ENCODE results near the gene IL22RA1. TPM values are rescaled to one million over a fixed set of nuclear protein-coding genes. Genes with fewer than 3 reads are reported as not detected.

The IL22RA1 gene
- total RNA-seq, 1 donor from 2014 or later: not detected

DNA sequence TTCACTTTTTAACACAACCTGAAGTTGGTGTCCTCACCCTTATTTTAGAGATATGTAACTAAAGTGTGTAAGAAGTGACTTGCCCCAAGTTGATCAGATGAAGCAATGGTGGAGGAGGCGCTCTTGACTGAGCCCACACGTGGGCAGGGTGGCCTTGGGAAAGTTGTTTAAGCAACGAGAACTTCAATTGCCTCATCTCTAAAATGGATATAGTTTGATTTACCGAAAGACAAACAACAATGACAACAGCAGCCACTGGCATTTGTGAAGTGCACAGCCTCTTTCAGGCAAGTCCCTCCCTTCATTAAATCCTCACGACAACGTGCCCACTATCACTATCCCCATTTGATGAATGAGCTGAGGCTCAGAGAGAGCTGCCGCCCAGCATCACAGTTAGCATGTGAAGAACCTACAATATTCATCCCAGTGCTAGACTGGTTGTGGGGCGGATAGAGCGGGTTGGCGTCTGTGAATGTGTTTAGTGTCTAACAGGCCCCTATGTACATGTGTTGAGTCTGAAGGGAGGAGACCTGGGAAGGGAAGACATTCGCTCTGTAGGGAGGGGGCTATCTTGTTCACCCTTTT, 3.0 kb downstream of the IL22RA1 start:
- no peaks in the 10 kb centered on the region for H3K36me3 ChIP-seq (ENCODE audit: insufficient read depth, low read length)
- no peak overlapping the region for H3K9ac ChIP-seq (ENCODE audit: low read length)
- H4K20me1 ChIP-seq (ENCODE audit: insufficient read depth, low read length): no peaks in the 10 kb centered on the region
- no peaks in the 10 kb centered on the region for H3K9me3 ChIP-seq (ENCODE audit: insufficient read depth, low read depth, low read length)
- no peak overlapping the region for H2AFZ ChIP-seq (ENCODE audit: low read depth, low read length)
- no peaks in the 10 kb centered on the region for H3K79me2 ChIP-seq (ENCODE audit: insufficient read depth, low read length)
- no peak overlapping the region for H3K4me2 ChIP-seq (ENCODE audit: low read length)
- H3K27me3 Mint-ChIP-seq (ENCODE audit: low read depth, unreplicated experiment): peaks cover 46% of the 10 kb centered on the region
- FAIRE-seq (no peak), DNase-seq (ENCODE audit: low read depth) (no peak)
- no peaks in the 10 kb centered on the region for H3K4me1 Mint-ChIP-seq (ENCODE audit: low read depth, unreplicated experiment)
- peaks cover 2% of the 10 kb centered on the region for H3K4me1 ChIP-seq (ENCODE audit: insufficient read depth, low read length)
- H3K36me3 Mint-ChIP-seq (ENCODE audit: low read depth, unreplicated experiment): no peaks in the 10 kb centered on the region
- peaks cover 3% of the 10 kb centered on the region for H3K9me3 Mint-ChIP-seq (ENCODE audit: unreplicated experiment)
- H3K27ac Mint-ChIP-seq (ENCODE audit: unreplicated experiment): no peak overlapping the region
- no peak overlapping the region for H3K27ac ChIP-seq (ENCODE audit: low read depth, low read length)
- peaks cover 10% of the 10 kb centered on the region for H3K27me3 ChIP-seq (ENCODE audit: insufficient read depth, low read length)
- no peak for TF ChIP-seq EZH2 (IDR thresholded peaks at IDR 0.05; ENCODE audit: insufficient read depth, low read length)
- TF ChIP-seq, protein P1, sequence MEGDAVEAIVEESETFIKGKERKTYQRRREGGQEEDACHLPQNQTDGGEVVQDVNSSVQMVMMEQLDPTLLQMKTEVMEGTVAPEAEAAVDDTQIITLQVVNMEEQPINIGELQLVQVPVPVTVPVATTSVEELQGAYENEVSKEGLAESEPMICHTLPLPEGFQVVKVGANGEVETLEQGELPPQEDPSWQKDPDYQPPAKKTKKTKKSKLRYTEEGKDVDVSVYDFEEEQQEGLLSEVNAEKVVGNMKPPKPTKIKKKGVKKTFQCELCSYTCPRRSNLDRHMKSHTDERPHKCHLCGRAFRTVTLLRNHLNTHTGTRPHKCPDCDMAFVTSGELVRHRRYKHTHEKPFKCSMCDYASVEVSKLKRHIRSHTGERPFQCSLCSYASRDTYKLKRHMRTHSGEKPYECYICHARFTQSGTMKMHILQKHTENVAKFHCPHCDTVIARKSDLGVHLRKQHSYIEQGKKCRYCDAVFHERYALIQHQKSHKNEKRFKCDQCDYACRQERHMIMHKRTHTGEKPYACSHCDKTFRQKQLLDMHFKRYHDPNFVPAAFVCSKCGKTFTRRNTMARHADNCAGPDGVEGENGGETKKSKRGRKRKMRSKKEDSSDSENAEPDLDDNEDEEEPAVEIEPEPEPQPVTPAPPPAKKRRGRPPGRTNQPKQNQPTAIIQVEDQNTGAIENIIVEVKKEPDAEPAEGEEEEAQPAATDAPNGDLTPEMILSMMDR (IDR thresholded peaks at IDR 0.05; ENCODE audit: insufficient read depth, low read depth, low read length): no peak
- no peak overlapping the region for H3K4me3 ChIP-seq (ENCODE audit: insufficient read depth, low read depth, low read length)
- H3K4me3 Mint-ChIP-seq (ENCODE audit: unreplicated experiment): no peak overlapping the region

DNA sequence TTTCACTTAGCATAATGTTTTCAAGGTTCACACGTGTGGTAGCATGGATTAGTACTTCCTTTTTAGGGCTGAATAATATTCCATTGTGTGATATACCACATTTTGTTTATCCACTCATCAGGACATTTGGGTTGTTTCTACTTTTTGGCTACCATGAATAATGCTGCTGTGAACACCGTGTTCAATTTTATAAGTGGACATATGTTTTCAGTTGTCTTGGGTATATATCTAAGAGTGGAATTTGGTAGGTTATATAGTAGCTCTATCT, 3.8 kb downstream of the IL22RA1 start:
- Histone ChIP-seq H3K4me2 (ENCODE audit: low read length) (no peak overlapping the region), H3K79me2 (ENCODE audit: insufficient read depth, low read length) (no peaks in the 10 kb centered on the region), H3K27me3 (ENCODE audit: insufficient read depth, low read length) (peaks cover 12% of the 10 kb centered on the region), H3K9ac (ENCODE audit: low read length) (no peak overlapping the region), H3K36me3 (ENCODE audit: insufficient read depth, low read length) (no peaks in the 10 kb centered on the region), H3K4me3 (ENCODE audit: insufficient read depth, low read depth, low read length) (no peak overlapping the region), H4K20me1 (ENCODE audit: insufficient read depth, low read length) (no peaks in the 10 kb centered on the region), H3K27ac (ENCODE audit: low read depth, low read length) (no peak overlapping the region), H3K9me3 (ENCODE audit: insufficient read depth, low read depth, low read length) (no peaks in the 10 kb centered on the region), H2AFZ (ENCODE audit: low read depth, low read length) (no peak overlapping the region), H3K4me1 (ENCODE audit: insufficient read depth, low read length) (peaks cover 2% of the 10 kb centered on the region)
- H3K4me3 Mint-ChIP-seq (ENCODE audit: unreplicated experiment): no peak overlapping the region
- H3K27ac Mint-ChIP-seq (ENCODE audit: unreplicated experiment): no peak overlapping the region
- H3K27me3 Mint-ChIP-seq (ENCODE audit: low read depth, unreplicated experiment): peaks cover 41% of the 10 kb centered on the region
- FAIRE-seq (peak; percentile 58), DNase-seq (ENCODE audit: low read depth) (no peak)
- H3K36me3 Mint-ChIP-seq (ENCODE audit: low read depth, unreplicated experiment): no peaks in the 10 kb centered on the region
- H3K9me3 Mint-ChIP-seq (ENCODE audit: unreplicated experiment): peaks cover 5% of the 10 kb centered on the region
- TF ChIP-seq, protein P1 (IDR thresholded peaks at IDR 0.05; ENCODE audit: insufficient read depth, low read depth, low read length): no peak
- no peak for TF ChIP-seq EZH2 (IDR thresholded peaks at IDR 0.05; ENCODE audit: insufficient read depth, low read length)
- no peaks in the 10 kb centered on the region for H3K4me1 Mint-ChIP-seq (ENCODE audit: low read depth, unreplicated experiment)

DNA sequence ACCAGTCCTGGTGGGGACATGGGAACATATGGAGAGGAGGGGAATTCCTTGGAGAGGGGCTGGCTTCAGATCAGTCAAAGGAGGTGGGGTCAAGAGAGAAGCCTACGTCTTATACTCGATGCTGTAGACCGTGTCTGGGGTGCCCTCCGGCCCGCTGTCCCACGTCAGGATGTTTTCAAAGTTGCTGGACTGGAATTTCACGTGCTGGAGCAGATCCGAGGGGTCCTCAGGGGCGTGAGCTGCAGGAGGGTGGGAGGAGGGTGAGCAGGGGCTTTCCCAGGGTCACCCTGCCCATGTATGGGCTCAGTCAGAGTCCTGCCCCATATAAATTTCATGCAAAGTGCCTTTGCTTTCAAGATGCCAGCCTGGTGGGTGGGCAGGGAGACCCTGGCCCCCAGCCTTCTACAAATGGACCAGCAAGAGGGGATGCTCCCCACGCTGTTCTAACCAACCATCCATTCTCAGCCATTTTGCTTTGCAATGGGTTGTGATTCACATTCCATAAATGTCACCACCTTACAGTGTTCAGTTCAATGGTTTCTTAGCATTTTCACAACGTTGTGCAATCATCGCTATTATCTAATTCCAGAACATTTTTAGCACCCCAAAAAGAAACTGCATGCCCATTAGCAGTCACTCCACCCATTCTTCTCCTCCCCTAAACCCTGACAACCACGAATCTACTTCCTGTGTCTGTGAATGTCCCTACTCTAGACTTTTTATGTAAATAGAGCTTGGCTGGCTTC, 4.3 kb downstream of the IL22RA1 start:
- TF ChIP-seq EZH2 (IDR thresholded peaks at IDR 0.05; ENCODE audit: insufficient read depth, low read length): no peak
- TF ChIP-seq, protein P1 (IDR thresholded peaks at IDR 0.05; ENCODE audit: insufficient read depth, low read depth, low read length): no peak
- peaks cover 36% of the 10 kb centered on the region for H3K27me3 Mint-ChIP-seq (ENCODE audit: low read depth, unreplicated experiment)
- Histone ChIP-seq H2AFZ (ENCODE audit: low read depth, low read length) (no peak overlapping the region), H3K9ac (ENCODE audit: low read length) (no peak overlapping the region), H3K9me3 (ENCODE audit: insufficient read depth, low read depth, low read length) (no peaks in the 10 kb centered on the region), H3K27me3 (ENCODE audit: insufficient read depth, low read length) (peaks cover 12% of the 10 kb centered on the region), H3K4me1 (ENCODE audit: insufficient read depth, low read length) (peaks cover 2% of the 10 kb centered on the region), H3K4me2 (ENCODE audit: low read length) (no peak overlapping the region), H4K20me1 (ENCODE audit: insufficient read depth, low read length) (no peaks in the 10 kb centered on the region), H3K4me3 (ENCODE audit: insufficient read depth, low read depth, low read length) (no peak overlapping the region), H3K79me2 (ENCODE audit: insufficient read depth, low read length) (no peaks in the 10 kb centered on the region), H3K36me3 (ENCODE audit: insufficient read depth, low read length) (no peaks in the 10 kb centered on the region), H3K27ac (ENCODE audit: low read depth, low read length) (no peak overlapping the region)
- H3K4me1 Mint-ChIP-seq (ENCODE audit: low read depth, unreplicated experiment): no peaks in the 10 kb centered on the region
- no peaks in the 10 kb centered on the region for H3K36me3 Mint-ChIP-seq (ENCODE audit: low read depth, unreplicated experiment)
- peaks cover 7% of the 10 kb centered on the region for H3K9me3 Mint-ChIP-seq (ENCODE audit: unreplicated experiment)
- no peak for FAIRE-seq
- no peak overlapping the region for H3K4me3 Mint-ChIP-seq (ENCODE audit: unreplicated experiment)
- DNase-seq (ENCODE audit: low read depth): no peak
- H3K27ac Mint-ChIP-seq (ENCODE audit: unreplicated experiment): no peak overlapping the region

Measured in astrocyte (in vitro differentiated cells and primary cell).